ENCODE results near the gene HOXA6. TPM values are rescaled to one million over a fixed set of nuclear protein-coding genes. Genes with fewer than 3 reads are reported as not detected.

Gene HOXA6
- total and polyA plus RNA-seq, 2 donors (not counting 1 experiment from before 2014, with no cell fraction given), result 0.18 to 0.49 TPM

- TF ChIP-seq, protein P1, sequence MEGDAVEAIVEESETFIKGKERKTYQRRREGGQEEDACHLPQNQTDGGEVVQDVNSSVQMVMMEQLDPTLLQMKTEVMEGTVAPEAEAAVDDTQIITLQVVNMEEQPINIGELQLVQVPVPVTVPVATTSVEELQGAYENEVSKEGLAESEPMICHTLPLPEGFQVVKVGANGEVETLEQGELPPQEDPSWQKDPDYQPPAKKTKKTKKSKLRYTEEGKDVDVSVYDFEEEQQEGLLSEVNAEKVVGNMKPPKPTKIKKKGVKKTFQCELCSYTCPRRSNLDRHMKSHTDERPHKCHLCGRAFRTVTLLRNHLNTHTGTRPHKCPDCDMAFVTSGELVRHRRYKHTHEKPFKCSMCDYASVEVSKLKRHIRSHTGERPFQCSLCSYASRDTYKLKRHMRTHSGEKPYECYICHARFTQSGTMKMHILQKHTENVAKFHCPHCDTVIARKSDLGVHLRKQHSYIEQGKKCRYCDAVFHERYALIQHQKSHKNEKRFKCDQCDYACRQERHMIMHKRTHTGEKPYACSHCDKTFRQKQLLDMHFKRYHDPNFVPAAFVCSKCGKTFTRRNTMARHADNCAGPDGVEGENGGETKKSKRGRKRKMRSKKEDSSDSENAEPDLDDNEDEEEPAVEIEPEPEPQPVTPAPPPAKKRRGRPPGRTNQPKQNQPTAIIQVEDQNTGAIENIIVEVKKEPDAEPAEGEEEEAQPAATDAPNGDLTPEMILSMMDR (IDR thresholded peaks at IDR 0.05), result no peak
- no peak for TF ChIP-seq EZH2 (IDR thresholded peaks at IDR 0.05; ENCODE audit: borderline replicate concordance, insufficient read depth, low read depth, low read length, poor library complexity, severe bottlenecking)
- CTCF ChIA-PET, result interaction anchor here (0.7 to 1.1 kb wide), 4 partner anchors 10 to 1314 kb away, joined by 3 to 5 read pairs (median 3); no protein-coding TSS in a partner anchor
- Mint-ChIP-seq H3K27me3 (peaks cover 61% of the 10 kb centered on the region), H3K9me3 (ENCODE audit: insufficient read depth) (no peaks in the 10 kb centered on the region), H3K4me1 (peaks cover 25% of the 10 kb centered on the region), H3K27ac (peak overlapping the region; percentile 71), H3K4me3 (peak overlapping the region; percentile 45)
- POLR2A ChIA-PET, result no interaction called here
- no peak overlapping the region for H3K4me3 ChIP-seq (ENCODE audit: control extremely low read depth in 1 of 5, extremely low read depth in 1 of 5, insufficient read depth in 1 of 5, low read depth in 2 of 5, low read length in 4 of 5)
- H3K27me3 ChIP-seq (replicated peaks in 1 of 4; ENCODE audit: control extremely low read depth in 1 of 4, control insufficient read depth in 3 of 4, insufficient read depth in 4 of 4, low read length in 3 of 4), result peaks cover 0 to 98% (median 84%) of the 10 kb centered on the region in 4 experiments
- intact Hi-C loops (cut with micrococcal nuclease), result loop anchor here (10.0 kb wide), 2 partner anchors 894 to 974 kb away; no protein-coding TSS in a partner anchor
- H3K27ac ChIP-seq (ENCODE audit: low read length in 2 of 2), result no peak overlapping the region
- DNase-seq, result peak; percentile 47
- no peak overlapping the region for H3K4me2 ChIP-seq (replicated peaks; ENCODE audit: low read depth, low read length, poor library complexity, severe bottlenecking)
- peaks cover 12% of the 10 kb centered on the region for H4K20me1 ChIP-seq (ENCODE audit: control insufficient read depth, insufficient read depth, low read length, poor library complexity, severe bottlenecking)
- no peak overlapping the region for H3K9ac ChIP-seq (ENCODE audit: low read length)
- ATAC-seq (ENCODE audit: low read depth), result no peak
- H3K4me1 ChIP-seq (ENCODE audit: control insufficient read depth in 2 of 2, insufficient read depth in 2 of 2, low read length in 2 of 2), result peaks cover 47 to 70% of the 10 kb centered on the region in 2 donors
- 4% methylated on average over 18 of the region's 25 CpGs for WGBS (ENCODE audit: insufficient coverage)
- no peaks in the 10 kb centered on the region for H3K79me2 ChIP-seq (ENCODE audit: control insufficient read depth, insufficient read depth, low read length)
- H2AFZ ChIP-seq (ENCODE audit: insufficient read depth, low read depth, low read length, poor library complexity, severe bottlenecking), result no peak overlapping the region
- peaks cover 0 to 88% (median 28%) of the 10 kb centered on the region in 3 donors for H3K9me3 ChIP-seq (ENCODE audit: control extremely low read depth in 1 of 3, control insufficient read depth in 2 of 3, insufficient read depth in 1 of 3, low read length in 2 of 3)
- H3K36me3 ChIP-seq (replicated peaks in 1 of 2; ENCODE audit: control extremely low read depth in 1 of 2, control insufficient read depth in 1 of 2, extremely low read depth in 1 of 2, insufficient read depth in 2 of 2, low read length in 1 of 2), result no peaks in the 10 kb centered on the region
These were observed 20.8 kb upstream of the HOXA6 start for GRCh38 chr7:27168265-27168947.

- intact Hi-C loops (cut with micrococcal nuclease), result loop anchor here (10.0 kb wide), 2 partner anchors 893 to 973 kb away; no protein-coding TSS in a partner anchor
- H3K9me3 Mint-ChIP-seq (ENCODE audit: insufficient read depth), result no peaks in the 10 kb centered on the region
- Histone ChIP-seq H3K9ac (ENCODE audit: low read length) (no peak overlapping the region), H3K36me3 (replicated peaks in 1 of 2; ENCODE audit: control extremely low read depth in 1 of 2, control insufficient read depth in 1 of 2, extremely low read depth in 1 of 2, insufficient read depth in 2 of 2, low read length in 1 of 2) (no peaks in the 10 kb centered on the region), H3K27ac (ENCODE audit: low read length in 2 of 2) (no peak overlapping the region), H3K27me3 (replicated peaks in 1 of 4; ENCODE audit: control extremely low read depth in 1 of 4, control insufficient read depth in 3 of 4, insufficient read depth in 4 of 4, low read length in 3 of 4) (peaks cover 0 to 99% (median 87%) of the 10 kb centered on the region in 4 experiments), H3K4me3 (ENCODE audit: control extremely low read depth in 1 of 5, extremely low read depth in 1 of 5, insufficient read depth in 1 of 5, low read depth in 2 of 5, low read length in 4 of 5) (no peak overlapping the region), H3K4me2 (replicated peaks; ENCODE audit: low read depth, low read length, poor library complexity, severe bottlenecking) (no peak overlapping the region), H3K79me2 (ENCODE audit: control insufficient read depth, insufficient read depth, low read length) (no peaks in the 10 kb centered on the region), H4K20me1 (ENCODE audit: control insufficient read depth, insufficient read depth, low read length, poor library complexity, severe bottlenecking) (peaks cover 12% of the 10 kb centered on the region), H2AFZ (ENCODE audit: insufficient read depth, low read depth, low read length, poor library complexity, severe bottlenecking) (no peak overlapping the region), H3K9me3 (ENCODE audit: control extremely low read depth in 1 of 3, control insufficient read depth in 2 of 3, insufficient read depth in 1 of 3, low read length in 2 of 3) (peaks cover 0 to 88% (median 27%) of the 10 kb centered on the region in 3 donors), H3K4me1 (ENCODE audit: control insufficient read depth in 2 of 2, insufficient read depth in 2 of 2, low read length in 2 of 2) (peaks cover 43 to 64% of the 10 kb centered on the region in 2 donors)
- DNase-seq (no peak), ATAC-seq (ENCODE audit: low read depth) (no peak)
- ChIA-PET CTCF (interaction anchor here (0.9 kb wide), 2 partner anchors 9 to 1313 kb away, joined by 3 read pairs; no protein-coding TSS in a partner anchor), POLR2A (no interaction called here)
- H3K27ac Mint-ChIP-seq, result peak overlapping the region; percentile 71
- H3K4me1 Mint-ChIP-seq, result peaks cover 25% of the 10 kb centered on the region
- TF ChIP-seq EZH2 (IDR thresholded peaks at IDR 0.05; ENCODE audit: borderline replicate concordance, insufficient read depth, low read depth, low read length, poor library complexity, severe bottlenecking), result no peak
- TF ChIP-seq, protein P1 (IDR thresholded peaks at IDR 0.05), result no peak
- peaks cover 65% of the 10 kb centered on the region for H3K27me3 Mint-ChIP-seq
- WGBS (ENCODE audit: insufficient coverage), result 23% methylated on average over 3 of the region's 4 CpGs
- H3K4me3 Mint-ChIP-seq, result no peak overlapping the region
These were observed 20.3 kb upstream of the HOXA6 start for GRCh38 chr7:27167916-27168264.

Data from B cell (primary cell).